IMR-90 (cell line): ENCODE data around the gene AOPEP. TPM values are rescaled to one million over a fixed set of nuclear protein-coding genes. Genes with fewer than 3 reads are reported as not detected.

Experiments
- ATAC-seq: fragments of 200-7000 bp; cut with Tn5 transposase; 2 replicates; pipeline ENCODE4 v1.9.1; 2020; ENCODE audit warnings: low read depth, mild to moderate bottlenecking, moderate library complexity
- BruUV-seq: library from RNA; stranded (reverse); fragments of 400-500 nt; replicated peaks from 2 replicates; lab custom pipeline; 2021; lab: Mats Ljungman, UMichigan
- CTCF ChIA-PET: fragments of 300-600 bp; formaldehyde crosslinking; extraction: SDS; loops from one replicate; lab custom pipeline; 2021; ENCODE audit warnings: antibody characterized with exemption; lab: Yijun Ruan, JAX
- POLR2A ChIA-PET: fragments of 300-600 bp; sonication (Branson Sonifier 250); formaldehyde crosslinking; loops from one replicate; lab custom pipeline; 2022; ENCODE audit warnings: antibody characterized with exemption; ENCODE audit not compliant: unreplicated experiment; lab: Charles Lee
- DNase-seq: peaks from one replicate; pipeline ENCODE4 v3.0.0; 2013
- H2AFZ ChIP-seq: replicated peaks from 2 replicates; pipeline ENCODE3; 2013; ENCODE audit warnings: low read length, mild to moderate bottlenecking; ENCODE audit not compliant: poor library complexity
- H2AK5ac ChIP-seq: 2 replicates; pipeline ENCODE4 v1.6.1; 2013; ENCODE audit warnings: low read depth, low read length, inconsistent platforms
- H2AK9ac ChIP-seq: replicated peaks from 2 replicates; pipeline ENCODE3; 2013; ENCODE audit warnings: mild to moderate bottlenecking, low read depth, low read length, moderate library complexity; ENCODE audit not compliant: poor library complexity
- H2BK120ac ChIP-seq: 2 replicates; pipeline ENCODE4 v1.6.1; 2013; ENCODE audit warnings: low read depth, low read length, inconsistent platforms
- H2BK15ac ChIP-seq: 3 replicates; pipeline ENCODE4 v1.6.1; 2013; ENCODE audit warnings: low read depth, low read length, inconsistent platforms
- H2BK20ac ChIP-seq: 2 replicates; pipeline ENCODE4 v1.6.1; 2013; ENCODE audit warnings: low read depth, mild to moderate bottlenecking, inconsistent platforms, low read length, moderate library complexity
- H2BK5ac ChIP-seq: 2 replicates; pipeline ENCODE4 v1.6.1; 2013; ENCODE audit warnings: mild to moderate bottlenecking, low read depth, low read length, inconsistent platforms; ENCODE audit not compliant: poor library complexity, severe bottlenecking
- H3K14ac ChIP-seq: replicated peaks from 2 replicates; pipeline ENCODE4 v1.6.1; 2013; ENCODE audit warnings: low read depth, low read length, inconsistent platforms
- H3K18ac ChIP-seq: 2 replicates; pipeline ENCODE4 v1.6.1; 2013; ENCODE audit warnings: low read depth, low read length, control low read depth
- H3K23ac ChIP-seq: 2 replicates; pipeline ENCODE4 v1.6.1; 2013; ENCODE audit warnings: low read depth, low read length, inconsistent platforms
- H3K27ac ChIP-seq: 2 replicates; pipeline ENCODE4 v1.5.1; 2013; ENCODE audit warnings: mild to moderate bottlenecking, control low read depth, low read length; ENCODE audit not compliant: insufficient read depth
- H3K27me3 ChIP-seq: 2 replicates; pipeline ENCODE4 v1.6.1; 2013; ENCODE audit warnings: low read length; ENCODE audit not compliant: control insufficient read depth, insufficient read depth
- H3K36me3 ChIP-seq: 2 replicates; pipeline ENCODE4 v1.6.1; 2013; ENCODE audit warnings: low read length, mixed read lengths; ENCODE audit not compliant: control insufficient read depth, insufficient read depth
- H3K4ac ChIP-seq: 2 replicates; pipeline ENCODE4 v1.6.1; 2013; ENCODE audit warnings: low read depth, low read length, inconsistent platforms
- H3K4me1 ChIP-seq: 2 replicates; pipeline ENCODE4 v1.6.1; 2013; ENCODE audit warnings: low read length, mixed read lengths; ENCODE audit not compliant: control insufficient read depth, insufficient read depth
- H3K4me2 ChIP-seq: 2 replicates; pipeline ENCODE4 v1.6.1; 2013; ENCODE audit warnings: low read depth, mild to moderate bottlenecking, control low read depth, low read length, moderate library complexity
- H3K4me3 ChIP-seq: 2 replicates; pipeline ENCODE4 v1.5.1; 2013; ENCODE audit warnings: low read depth, mild to moderate bottlenecking, control low read depth, low read length, moderate library complexity; ENCODE audit not compliant: insufficient read depth
- H3K56ac ChIP-seq: 2 replicates; pipeline ENCODE4 v1.6.1; 2013; ENCODE audit warnings: low read length, inconsistent platforms; ENCODE audit not compliant: insufficient read depth; ENCODE audit errors: extremely low read depth
- H3K79me1 ChIP-seq, 2 experiments: 2 replicates each; pipeline ENCODE4 v1.6.1; 2013; ENCODE audit warnings: low read length in 2 of 2, inconsistent platforms in 1 of 2, low read depth in 1 of 2
- H3K9ac ChIP-seq: 2 replicates; pipeline ENCODE4 v1.6.1; 2013; ENCODE audit warnings: low read depth, low read length, control low read depth
- H3K9me1 ChIP-seq: 2 replicates; pipeline ENCODE4 v1.6.1; 2013; ENCODE audit warnings: low read length, inconsistent platforms; ENCODE audit not compliant: insufficient read depth
- H3K9me3 ChIP-seq: 2 replicates; pipeline ENCODE4 v1.6.1; 2013; ENCODE audit warnings: low read length; ENCODE audit not compliant: control insufficient read depth, insufficient read depth
- H4K20me1 ChIP-seq: 2 replicates; pipeline ENCODE4 v1.6.1; 2013; ENCODE audit warnings: low read length, inconsistent platforms; ENCODE audit not compliant: insufficient read depth
- H4K5ac ChIP-seq: 2 replicates; pipeline ENCODE4 v1.6.1; 2013; ENCODE audit warnings: mild to moderate bottlenecking, low read depth, low read length, control low read depth
- H4K8ac ChIP-seq, 2 experiments: 2 replicates each; pipeline ENCODE4 v1.6.1; 2013; ENCODE audit warnings: low read depth in 2 of 2, low read length in 2 of 2, control low read depth in 1 of 2, inconsistent platforms in 1 of 2
- H4K91ac ChIP-seq: 2 replicates; pipeline ENCODE4 v1.6.1; 2013; ENCODE audit warnings: low read depth, low read length, inconsistent platforms; ENCODE audit not compliant: insufficient read depth
- BHLHE40 ChIP-seq: fragments of 150-350 bp; IDR thresholded peaks from 2 replicates; pipeline ENCODE4 v1.6.1; 2016; ENCODE audit warnings: mild to moderate bottlenecking, low read depth, low read length
- CEBPB ChIP-seq: IDR thresholded peaks from 2 replicates; pipeline ENCODE4 v1.6.1; 2012; ENCODE audit warnings: low read depth, low read length, improper control_type of control experiment
- CHD1 ChIP-seq: IDR thresholded peaks from 2 replicates; pipeline ENCODE4 v1.6.1; 2012; ENCODE audit warnings: low read depth, low read length, improper control_type of control experiment
- FOS ChIP-seq: fragments of 150-350 bp; IDR thresholded peaks from 2 replicates; pipeline ENCODE4 v1.6.1; 2016; ENCODE audit warnings: low read depth, low read length
- MAFK ChIP-seq: IDR thresholded peaks from 2 replicates; pipeline ENCODE4 v1.6.1; 2012; ENCODE audit warnings: low read depth, low read length, improper control_type of control experiment
- MXI1 ChIP-seq: IDR thresholded peaks from 2 replicates; pipeline ENCODE4 v1.6.1; 2012; ENCODE audit warnings: low read depth, mild to moderate bottlenecking, low read length, moderate library complexity, borderline replicate concordance
- NFE2L2 ChIP-seq: fragments of 150-350 bp; IDR thresholded peaks from 2 replicates; pipeline ENCODE4 v1.6.1; 2016; ENCODE audit warnings: low read depth, mild to moderate bottlenecking, low read length
- POLR2A ChIP-seq: IDR thresholded peaks from 2 replicates; pipeline ENCODE4 v1.6.1; 2012; ENCODE audit warnings: mild to moderate bottlenecking, low read depth, low read length
- RAD21 ChIP-seq: IDR thresholded peaks from 2 replicates; pipeline ENCODE4 v1.6.1; 2012; ENCODE audit warnings: low read length, improper control_type of control experiment
- RCOR1 ChIP-seq: IDR thresholded peaks from 2 replicates; pipeline ENCODE4 v1.6.1; 2012; ENCODE audit warnings: mild to moderate bottlenecking, low read length, improper control_type of control experiment; ENCODE audit not compliant: insufficient replicate concordance
- RFX5 ChIP-seq: IDR thresholded peaks from 2 replicates; pipeline ENCODE4 v1.8.0; 2012; ENCODE audit warnings: low read depth, mild to moderate bottlenecking, low read length, moderate library complexity
- SMC3 ChIP-seq: fragments of 150-350 bp; IDR thresholded peaks from 2 replicates; pipeline ENCODE4 v1.6.1; 2016; ENCODE audit warnings: low read depth, mild to moderate bottlenecking, antibody characterized with exemption, low read length, moderate library complexity
- WGBS, 2 experiments: methylation state at CpG; one replicate each; pipeline versions ENCODE4 v1.1.5 to v1.1.7; 2013; ENCODE audit warnings: missing lambda C conversion rate in 2 of 2; ENCODE audit not compliant: insufficient read length in 1 of 2; ENCODE audit errors: extremely low coverage in 2 of 2; 5-methylcytosine and 5-hydroxymethylcytosine counted together
- dilution Hi-C: fragments of 300-500 bp; cut with HindIII; formaldehyde crosslinking; loops from one replicate; pipeline ENCODE4 v1.14.3; 2018; ENCODE audit warnings: low sequenced_read_pairs; ENCODE audit not compliant: unreplicated experiment
- in situ Hi-C: fragments of 300-500 bp; cut with MboI; formaldehyde crosslinking; loops from 3 replicates; pipeline ENCODE4 v1.14.3; 2019; ENCODE audit warnings: low sequenced_read_pairs, inconsistent platforms, mixed read lengths
- intact Hi-C: fragments of 100-400 bp; cut with micrococcal nuclease; formaldehyde crosslinking; loops from 2 replicates; pipeline ENCODE4 v1.10.0; 2022
- polyA plus RNA-seq, 3 experiments: library from polyadenylated mRNA; depleted of rRNA; stranded (reverse); fragments of >200 nt; gene quantifications; 2 replicates each; pipeline ENCODE4 v1.2.3, GENCODE V29; 2012; ENCODE audit warnings: low replicate concordance in 1 of 3
- total RNA-seq: library from RNA; depleted of rRNA; stranded (reverse); fragments of >200 nt; gene quantifications from 2 replicates; pipeline ENCODE4 v1.2.3, GENCODE V29; 2012
- TF ChIP-seq, protein P1 (sequence below): fragments of 150-350 bp; IDR thresholded peaks from 2 replicates; pipeline ENCODE4 v1.6.1; 2016; ENCODE audit warnings: low read depth, mild to moderate bottlenecking, low read length, moderate library complexity, borderline replicate concordance

The AOPEP gene
- total and polyA plus RNA-seq, 2 of the 4 experiments (the other 2 are of a cell fraction), result 34.9 to 38.7 TPM

DNA sequence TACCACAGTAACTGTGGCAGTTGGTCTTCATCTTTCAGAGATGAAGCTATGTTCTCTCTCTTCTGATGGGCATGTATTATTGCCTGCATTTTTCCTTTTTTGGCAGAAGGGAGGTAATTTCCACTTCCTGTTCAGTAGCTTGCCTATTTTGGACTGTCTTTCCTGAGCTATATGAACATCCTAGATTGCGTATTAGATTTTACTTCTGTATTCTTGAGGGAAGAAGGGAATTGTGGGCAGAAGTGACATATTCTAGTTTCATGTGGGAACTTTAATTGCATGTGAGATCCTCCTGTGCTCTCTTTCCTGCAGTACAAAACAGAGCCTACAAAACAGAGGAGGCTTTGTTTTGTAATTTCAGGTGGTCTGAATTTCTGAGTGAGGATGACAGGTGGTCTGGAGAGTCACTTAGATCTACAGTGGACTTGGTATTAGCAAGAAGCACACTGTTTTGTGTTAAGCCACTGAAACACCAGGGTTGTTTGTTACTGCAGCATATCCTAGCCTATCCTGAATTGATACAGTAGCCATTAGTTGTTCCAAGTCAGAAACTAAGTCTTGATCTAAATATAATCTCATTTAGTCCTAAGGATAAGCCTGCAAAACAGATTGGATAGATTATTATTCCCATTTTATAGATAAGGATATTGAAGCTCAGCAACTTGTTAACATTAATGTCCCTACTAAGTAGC, 68.1 kb downstream of the AOPEP start:
- H3K23ac ChIP-seq, result no peak overlapping the region
- ChIA-PET CTCF (no interaction called here), POLR2A (no interaction called here)
- peak overlapping the region; percentile 5; the same call in 1 of the 2 replicates for H2BK20ac ChIP-seq
- H4K20me1 ChIP-seq, result no peaks in the 10 kb centered on the region
- no peak overlapping the region for H2AK9ac ChIP-seq
- H3K9me3 ChIP-seq, result no peaks in the 10 kb centered on the region
- H4K8ac ChIP-seq, result no peak overlapping the region
- no CpG with 5 or more reads among the region's 1 CpG for WGBS, 2 experiments
- no TSS peak for BruUV-seq
- H3K4me3 ChIP-seq, result no peak overlapping the region
- no peak overlapping the region; the same call in 1 of the 2 replicates for H3K18ac ChIP-seq
- peaks cover 7% of the 10 kb centered on the region for H3K4me1 ChIP-seq
- no peak overlapping the region for H3K4ac ChIP-seq
- no peak overlapping the region for H4K91ac ChIP-seq
- no peak overlapping the region for H2BK15ac ChIP-seq
- H2AFZ ChIP-seq, result no peak overlapping the region
- 0 out of 2 replicates have a peak, but pooled peaks cover 1% of the 10 kb centered on the region for H3K36me3 ChIP-seq
- H3K56ac ChIP-seq, result no peak overlapping the region
- no peak overlapping the region for H2BK120ac ChIP-seq
- no peak overlapping the region for H3K9ac ChIP-seq
- no peak overlapping the region for H4K5ac ChIP-seq
- DNase-seq, result no peak
- H2BK5ac ChIP-seq, result no peak overlapping the region
- H3K27me3 ChIP-seq, result peaks cover 1% of the 10 kb centered on the region; the same call in 1 of the 2 replicates
- intact Hi-C loops (no loop called here), dilution Hi-C loops (no loop called here), in situ Hi-C loops (no loop called here)
- TF ChIP-seq RAD21 (no peak), SMC3 (no peak), FOS (no peak), CEBPB (no peak), CHD1 (no peak), MAFK (no peak), RCOR1 (no peak), MXI1 (no peak), POLR2A (no peak), RFX5 (no peak), NFE2L2 (no peak), BHLHE40 (no peak)
- TF ChIP-seq, protein P1, sequence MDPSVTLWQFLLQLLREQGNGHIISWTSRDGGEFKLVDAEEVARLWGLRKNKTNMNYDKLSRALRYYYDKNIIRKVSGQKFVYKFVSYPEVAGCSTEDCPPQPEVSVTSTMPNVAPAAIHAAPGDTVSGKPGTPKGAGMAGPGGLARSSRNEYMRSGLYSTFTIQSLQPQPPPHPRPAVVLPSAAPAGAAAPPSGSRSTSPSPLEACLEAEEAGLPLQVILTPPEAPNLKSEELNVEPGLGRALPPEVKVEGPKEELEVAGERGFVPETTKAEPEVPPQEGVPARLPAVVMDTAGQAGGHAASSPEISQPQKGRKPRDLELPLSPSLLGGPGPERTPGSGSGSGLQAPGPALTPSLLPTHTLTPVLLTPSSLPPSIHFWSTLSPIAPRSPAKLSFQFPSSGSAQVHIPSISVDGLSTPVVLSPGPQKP, result no peak
- no peak overlapping the region for H2AK5ac ChIP-seq
- peaks cover 0 to 5% of the 10 kb centered on the region in 2 experiments; a peak in 1 of 4 replicates for H3K79me1 ChIP-seq
- no peak overlapping the region for H3K14ac ChIP-seq
- H3K27ac ChIP-seq, result no peak overlapping the region
- no peak overlapping the region for H3K4me2 ChIP-seq
- no peak for ATAC-seq
- peaks cover 6% of the 10 kb centered on the region for H3K9me1 ChIP-seq
